ENCODE results near the gene NUFIP1.
"Not testable (repeated sequence)": the region's sequence is repeated elsewhere in the genome, so short reads cannot be mapped to it uniquely, and the experiment has no call there.

NUFIP1 gene

GRCh38 chr13:44989071-44989889 lies at the start of gene NUFIP1, which contains the start of gene GPALPP1:
TSS of gene NUFIP1 (minus strand) at chr13:44989471. CDS start at chr13:44989436, 35 bp downstream.
TSS of gene GPALPP1 (plus strand) at chr13:44989538. CDS start at chr13:44989655, 117 bp downstream.
- peak; percentile 77 to 96 (median 96) for DNase-seq (ENCODE audit: low read depth in 2 of 3, low spot score in 2 of 3)

- no peak for DNase-seq (ENCODE audit: low read depth in 2 of 3, low spot score in 2 of 3)
Observed at GRCh38 chr13:45036206-45036605, 46.9 kb upstream of the NUFIP1 start.

- no peak for DNase-seq (ENCODE audit: low read depth in 2 of 3, low spot score in 2 of 3)
Observed at GRCh38 chr13:45034342-45034741, 45.1 kb upstream of the NUFIP1 start.

- no peak for DNase-seq (ENCODE audit: low read depth in 2 of 3, low spot score in 2 of 3)
Observed at GRCh38 chr13:45024847-45025246, 35.6 kb upstream of the NUFIP1 start.

- no peak for DNase-seq (ENCODE audit: low read depth in 2 of 3, low spot score in 2 of 3)
Observed at GRCh38 chr13:45021250-45021649, 32.0 kb upstream of the NUFIP1 start.

- DNase-seq (ENCODE audit: low read depth in 2 of 3, low spot score in 2 of 3): not testable (repeated sequence)
Observed at GRCh38 chr13:45019981-45020380, 30.7 kb upstream of the NUFIP1 start.

- DNase-seq (ENCODE audit: low read depth in 2 of 3, low spot score in 2 of 3): no peak
Observed at GRCh38 chr13:45016792-45017425, 27.6 kb upstream of the NUFIP1 start.

- DNase-seq (ENCODE audit: low read depth in 2 of 3, low spot score in 2 of 3): no peak
Observed at GRCh38 chr13:45015300-45015699, 26.0 kb upstream of the NUFIP1 start.

- no peak for DNase-seq (ENCODE audit: low read depth in 2 of 3, low spot score in 2 of 3)
Observed at GRCh38 chr13:45011198-45011597, 21.9 kb upstream of the NUFIP1 start.

- no peak for DNase-seq (ENCODE audit: low read depth in 2 of 3, low spot score in 2 of 3)
Observed at GRCh38 chr13:45007823-45008222, 18.6 kb upstream of the NUFIP1 start.

- no peak for DNase-seq (ENCODE audit: low read depth in 2 of 3, low spot score in 2 of 3)
Observed at GRCh38 chr13:45007225-45007624, 18.0 kb upstream of the NUFIP1 start.

GRCh38 chr13:45004096-45004495 lies 14.8 kb upstream of the NUFIP1 start:
- DNase-seq (ENCODE audit: low read depth in 2 of 3, low spot score in 2 of 3): no peak

GRCh38 chr13:45003417-45003816 lies 14.1 kb upstream of the NUFIP1 start:
- no peak for DNase-seq (ENCODE audit: low read depth in 2 of 3, low spot score in 2 of 3)

- no peak for DNase-seq (ENCODE audit: low read depth in 2 of 3, low spot score in 2 of 3)
Observed at GRCh38 chr13:44989941-44990340, 670 bp upstream of the NUFIP1 start.

- DNase-seq (ENCODE audit: low read depth in 2 of 3, low spot score in 2 of 3): no peak
Observed at GRCh38 chr13:44978328-44978727, 10.9 kb downstream of the NUFIP1 start.

- no peak for DNase-seq (ENCODE audit: low read depth in 2 of 3, low spot score in 2 of 3)
Observed at GRCh38 chr13:44976949-44977583, 12.2 kb downstream of the NUFIP1 start.

- no peak for DNase-seq (ENCODE audit: low read depth in 2 of 3, low spot score in 2 of 3)
Observed at GRCh38 chr13:44976196-44976595, 13.1 kb downstream of the NUFIP1 start.

GRCh38 chr13:44974056-44974793 lies 15.0 kb downstream of the NUFIP1 start:
- DNase-seq (ENCODE audit: low read depth in 2 of 3, low spot score in 2 of 3): no peak

GRCh38 chr13:44972956-44973581 lies 16.2 kb downstream of the NUFIP1 start:
- no peak for DNase-seq (ENCODE audit: low read depth in 2 of 3, low spot score in 2 of 3)

GRCh38 chr13:44971656-44972595 lies 17.3 kb downstream of the NUFIP1 start:
- DNase-seq (ENCODE audit: low read depth in 2 of 3, low spot score in 2 of 3): no peak

Measured in activated CD8-positive, alpha-beta memory T cell treated with anti-CD3 and anti-CD28 coated beads for 48 hours (primary cell).